HG02623 (cell line): ENCODE measurements around the gene CXXC1.
"Not testable (repeated sequence)": the region's sequence is repeated elsewhere in the genome, so short reads cannot be mapped to it uniquely, and the experiment has no call there.

ENCODE experiments used
- ATAC-seq: cut with Tn5 transposase; IDR thresholded peaks from one replicate; pipeline ENCODE4 v1.9.1; 2021; ENCODE audit warnings: moderate library complexity; ENCODE audit not compliant: unreplicated experiment

The CXXC1 gene

DNA sequence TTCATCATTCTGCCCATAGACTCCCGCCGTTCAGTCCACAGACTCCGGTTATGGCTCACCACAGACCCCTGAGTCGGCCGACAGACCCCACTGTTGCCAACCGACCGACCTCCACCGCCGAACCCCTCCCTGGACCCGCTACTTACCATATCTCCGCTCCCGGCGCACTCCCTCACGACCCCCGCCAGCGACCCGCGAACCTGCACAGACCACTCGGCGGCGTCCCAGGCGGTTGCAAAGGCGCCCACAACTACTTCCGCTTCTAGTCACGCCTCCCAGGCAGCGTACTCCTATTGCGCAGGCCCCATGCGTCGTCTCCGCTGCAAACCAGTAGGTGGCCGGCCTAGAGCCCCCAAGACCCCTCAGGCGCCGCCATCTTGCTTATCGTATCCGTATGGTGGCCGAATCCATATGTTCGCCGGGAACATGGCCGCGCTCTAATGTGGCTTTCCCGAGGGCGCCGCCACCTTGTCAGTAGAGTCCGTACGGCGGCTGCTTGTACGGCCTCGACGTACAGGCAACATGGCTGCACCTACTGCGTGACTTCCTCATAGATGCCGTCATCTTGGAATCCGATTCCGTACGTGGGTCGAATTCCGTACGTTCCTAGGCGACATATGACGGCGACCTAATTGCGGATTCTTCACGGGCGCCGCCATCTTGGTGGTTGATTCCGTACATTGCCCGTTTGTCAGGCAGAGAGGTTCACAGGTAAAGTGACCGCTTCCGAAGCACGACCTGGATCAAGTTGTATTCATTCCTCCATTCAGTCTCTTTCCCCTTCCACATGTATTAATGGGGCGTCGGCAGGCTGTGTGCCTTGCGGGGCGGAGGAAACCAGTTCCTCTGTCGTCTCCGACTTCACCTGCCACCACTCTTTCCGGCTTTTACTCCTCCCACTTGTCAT is at the start of gene CXXC1:
CXXC1 (minus strand) TSS at position 252 of the 907 bp plus-strand sequence; CDS start at position 149, 103 bp downstream.
- ATAC-seq = peak; percentile 89

DNA sequence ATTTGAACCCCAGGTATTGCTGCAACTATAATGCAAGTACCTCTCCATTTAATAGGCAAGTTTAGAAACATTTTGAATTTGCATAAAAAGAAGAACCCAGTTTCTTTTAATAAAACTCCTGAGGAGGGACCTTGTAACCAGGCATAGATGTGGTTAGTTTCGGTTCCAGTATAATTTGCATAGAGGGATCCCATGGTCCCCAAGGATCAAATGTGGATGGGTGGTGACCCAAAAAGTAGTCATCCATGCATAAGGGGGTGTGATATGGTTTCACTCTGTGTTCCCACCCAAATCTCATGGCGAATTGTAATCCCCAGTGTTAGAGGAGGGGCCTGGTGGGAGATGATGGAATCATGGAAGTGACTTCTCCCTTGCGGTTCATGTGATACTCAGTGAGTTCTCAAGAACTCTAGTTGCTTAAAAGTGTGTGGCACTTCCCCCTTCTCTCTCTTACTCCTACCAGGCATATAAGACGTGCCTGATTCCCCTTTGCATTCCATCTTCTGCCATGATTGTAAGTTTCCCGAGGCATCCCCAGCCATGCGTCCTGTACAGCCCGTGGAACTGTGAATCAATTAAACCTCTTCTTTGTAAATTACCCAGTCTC is 47.2 kb upstream of the CXXC1 start:
- peak; percentile 48 for ATAC-seq

DNA sequence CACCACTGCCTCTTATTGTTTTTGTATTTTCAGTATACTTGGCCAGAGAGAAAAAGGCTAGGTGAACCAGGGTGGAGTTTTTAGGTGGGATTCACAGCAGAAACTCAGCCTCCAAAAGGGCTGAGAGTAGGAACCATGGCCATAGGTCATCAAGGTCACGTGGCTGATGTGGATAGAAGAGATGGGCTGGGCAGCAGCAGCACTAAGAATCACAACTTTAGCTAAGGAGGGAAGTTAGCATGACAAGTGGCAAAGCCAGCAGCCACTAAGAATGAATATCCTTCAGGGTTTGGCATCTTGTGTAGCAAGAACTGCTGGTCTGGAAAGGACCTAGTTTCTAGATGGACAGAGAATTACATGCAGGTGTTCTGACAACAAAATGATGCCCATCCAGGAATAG is 44.2 kb upstream of the CXXC1 start:
- no peak for ATAC-seq

DNA sequence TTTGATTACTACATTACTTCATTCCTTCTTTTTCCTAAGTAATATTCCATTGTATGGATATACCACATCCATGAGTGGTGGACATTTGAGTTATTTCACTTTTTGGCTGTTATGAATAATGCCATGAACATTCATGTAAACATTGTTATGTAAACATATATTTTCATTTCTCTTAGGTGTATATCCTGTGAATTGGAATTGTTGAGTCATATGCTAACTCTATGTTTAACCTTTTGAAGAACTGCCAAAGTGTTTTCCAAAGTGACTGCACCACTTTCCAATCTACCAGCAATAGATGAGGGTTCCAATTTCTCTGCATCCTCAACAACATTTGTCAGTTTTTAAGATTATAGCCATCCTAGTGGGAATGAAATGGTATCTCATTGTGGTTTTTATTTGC is 42.7 kb upstream of the CXXC1 start:
- no peak for ATAC-seq

DNA sequence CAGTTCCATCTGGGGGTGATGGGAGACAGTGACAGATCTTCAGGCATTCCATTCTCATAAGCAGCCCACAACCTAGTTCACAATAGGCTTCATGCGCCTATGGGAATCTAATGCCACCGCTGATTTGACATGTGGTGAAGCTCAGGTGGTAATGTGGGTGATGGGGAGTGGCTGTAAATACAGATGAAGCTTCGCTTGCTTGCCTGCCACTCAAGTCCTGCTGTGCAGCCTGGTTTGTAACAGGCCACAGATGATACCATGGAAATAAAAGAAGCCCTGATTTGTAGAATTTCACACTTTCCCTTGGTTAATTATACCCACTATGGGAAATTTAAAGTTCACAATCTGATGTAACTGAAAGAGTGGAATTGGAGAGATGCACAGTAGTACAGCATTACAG is 40.5 kb upstream of the CXXC1 start:
- no peak for ATAC-seq

DNA sequence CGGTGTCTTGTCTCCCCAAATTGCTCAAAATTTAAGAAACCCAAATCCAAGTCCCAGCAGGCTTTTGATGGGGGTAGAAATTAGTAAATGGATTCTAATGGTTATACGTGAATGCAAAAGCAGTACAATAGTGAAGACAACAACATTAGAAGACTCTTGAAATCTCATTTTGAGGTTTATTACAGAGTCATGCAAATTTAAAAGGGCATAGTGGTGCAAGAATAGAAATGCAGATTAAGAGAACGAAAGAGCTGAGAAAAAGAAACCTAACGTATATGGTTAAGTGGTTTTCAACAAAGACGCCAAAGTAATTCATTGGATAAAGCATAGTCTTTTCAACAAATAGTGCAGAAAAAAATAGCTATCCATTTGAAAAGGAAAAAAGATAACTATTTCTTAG is 33.2 kb upstream of the CXXC1 start:
- peak; percentile 70 for ATAC-seq

DNA sequence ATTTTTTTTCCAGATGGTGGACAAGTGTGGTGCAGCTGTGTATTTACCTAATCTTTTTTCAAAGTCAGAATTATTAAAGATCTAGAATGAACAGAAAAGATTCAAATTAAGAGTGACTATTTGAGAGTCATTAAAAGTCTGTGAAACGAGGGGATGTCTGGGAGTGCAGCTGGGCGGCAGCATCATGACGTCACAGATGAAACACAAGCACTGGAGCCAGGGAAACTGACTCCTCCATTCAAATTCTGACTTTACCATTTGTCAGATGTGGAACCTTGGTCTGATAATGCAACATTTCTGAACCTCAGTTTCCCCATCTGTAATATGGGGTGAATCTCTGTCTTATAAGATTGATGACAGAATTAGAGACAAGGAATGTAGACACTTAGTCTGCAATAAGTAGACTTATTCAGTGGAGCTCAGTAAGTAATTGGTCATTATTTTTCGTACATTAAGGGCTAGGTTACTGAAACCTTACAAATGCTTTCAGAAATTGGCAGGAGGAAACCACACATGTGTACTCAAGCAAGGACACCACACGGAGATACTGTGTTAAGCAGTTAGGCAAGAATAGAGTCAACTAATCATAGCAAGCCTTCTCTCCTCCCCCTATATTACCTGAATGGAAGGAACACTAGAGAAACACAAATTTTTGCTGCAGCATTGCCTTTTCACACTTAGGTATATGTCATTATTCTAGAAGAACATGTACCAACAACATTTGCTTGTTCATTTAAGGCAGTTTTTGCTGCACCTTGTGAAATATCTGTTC is 27.8 kb upstream of the CXXC1 start:
- ATAC-seq = peak; percentile 71

DNA sequence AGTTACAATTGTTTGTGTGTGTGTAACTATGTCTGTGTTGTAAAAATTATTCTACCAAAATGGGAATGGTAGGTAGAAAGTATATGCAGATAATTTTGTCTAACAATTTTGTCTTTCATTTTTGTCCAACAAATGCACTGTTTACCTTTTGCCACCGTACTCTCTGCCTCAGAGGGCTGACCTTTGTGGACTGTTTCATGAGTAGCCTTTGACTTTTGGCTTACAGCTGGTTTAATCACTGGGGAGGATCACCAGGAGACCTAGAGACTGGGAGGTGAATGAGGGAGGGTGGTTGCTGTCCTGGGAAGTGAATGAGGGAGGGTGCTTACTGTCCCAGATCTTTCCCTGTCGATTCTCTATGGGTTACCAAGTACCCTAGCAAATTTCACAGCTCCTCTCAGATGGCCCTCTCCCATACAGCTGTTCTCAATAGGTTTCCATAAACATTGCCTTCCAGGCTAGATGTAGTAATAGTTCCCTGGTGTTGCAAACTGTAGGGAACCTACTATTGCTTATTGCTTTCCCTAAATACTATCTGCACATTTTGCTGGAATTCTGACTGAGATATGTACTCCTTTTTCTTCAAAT is 26.5 kb upstream of the CXXC1 start:
- ATAC-seq = no peak

DNA sequence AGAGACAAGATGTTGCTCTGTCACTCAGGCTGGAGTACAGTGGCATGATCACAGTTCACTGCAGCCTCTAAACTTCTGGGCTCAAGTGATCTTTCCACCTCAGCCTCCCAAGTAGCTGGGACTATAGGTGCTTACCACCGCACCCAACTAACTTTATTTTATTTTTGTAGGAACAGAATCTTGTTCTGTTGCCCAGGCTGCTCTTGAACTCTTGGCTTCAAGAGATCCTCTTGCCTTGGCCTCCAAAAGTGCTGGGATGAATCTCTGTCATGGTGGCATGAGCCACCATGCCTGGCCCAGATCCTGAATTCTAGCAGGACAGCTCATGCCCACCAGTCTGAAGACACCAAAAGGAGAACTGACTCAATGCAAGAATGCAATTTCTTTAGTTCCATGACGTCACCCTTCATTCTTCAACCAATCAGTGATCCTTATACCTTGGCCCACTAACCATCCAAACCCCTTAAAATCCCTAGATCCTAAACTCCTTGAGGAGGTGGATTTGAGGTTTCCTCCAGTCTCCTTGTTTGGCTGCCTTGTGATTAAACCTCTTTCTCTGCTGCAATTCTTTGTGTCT is 25.6 kb upstream of the CXXC1 start:
- peak; percentile 7 for ATAC-seq

DNA sequence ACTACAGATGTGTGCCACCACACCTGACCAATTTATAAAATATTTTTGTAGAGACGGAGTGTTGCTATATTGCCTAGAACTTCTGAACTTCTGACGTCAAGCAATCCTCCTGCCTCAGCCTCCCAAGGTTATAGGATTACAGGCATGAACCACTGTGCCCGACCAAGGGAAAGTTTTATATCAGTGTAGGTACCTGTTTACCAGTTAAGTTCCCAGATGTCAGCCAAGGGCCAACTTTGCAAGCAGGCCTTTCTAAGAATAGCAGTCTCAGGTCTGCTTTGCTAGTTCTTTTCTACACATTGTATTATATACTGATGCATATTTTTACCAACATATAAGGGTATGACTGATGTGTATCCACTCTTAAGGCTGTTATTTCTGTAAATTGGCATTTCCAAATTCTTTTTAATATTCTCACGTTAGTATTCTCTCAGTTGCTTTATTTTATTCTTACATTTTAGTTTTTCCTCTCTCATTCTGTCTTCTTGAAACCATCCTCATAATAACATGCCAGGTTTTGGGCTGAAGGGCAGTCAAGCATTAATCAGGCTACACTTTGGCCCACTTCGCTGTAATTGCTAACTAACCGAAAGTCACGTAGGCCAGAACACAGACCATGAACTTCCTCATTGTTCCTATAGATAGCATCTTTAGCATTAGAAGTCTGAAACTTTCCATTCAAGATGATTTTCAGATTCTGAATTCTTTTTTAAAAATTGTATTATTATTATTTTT is 25.0 kb upstream of the CXXC1 start:
- ATAC-seq = peak; percentile 66

DNA sequence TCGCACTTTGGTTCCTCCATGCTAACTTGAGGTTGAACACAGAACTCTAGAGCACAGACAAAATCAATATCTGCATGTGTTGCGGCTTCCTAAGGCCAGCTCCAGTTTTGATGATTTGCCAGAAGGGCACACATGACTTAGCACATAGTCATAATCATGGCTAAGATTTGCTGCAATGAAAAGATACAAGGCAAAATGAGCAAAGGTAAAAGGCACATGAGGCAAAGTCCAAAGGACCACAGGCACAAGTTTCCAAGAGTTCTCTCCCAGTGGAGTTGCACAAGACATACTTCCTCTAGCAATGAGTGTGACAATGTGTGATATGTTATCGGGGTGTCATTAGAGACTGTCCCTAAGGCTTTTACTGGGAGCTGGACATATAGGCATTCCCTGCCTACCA is 24.2 kb upstream of the CXXC1 start:
- ATAC-seq = no peak

DNA sequence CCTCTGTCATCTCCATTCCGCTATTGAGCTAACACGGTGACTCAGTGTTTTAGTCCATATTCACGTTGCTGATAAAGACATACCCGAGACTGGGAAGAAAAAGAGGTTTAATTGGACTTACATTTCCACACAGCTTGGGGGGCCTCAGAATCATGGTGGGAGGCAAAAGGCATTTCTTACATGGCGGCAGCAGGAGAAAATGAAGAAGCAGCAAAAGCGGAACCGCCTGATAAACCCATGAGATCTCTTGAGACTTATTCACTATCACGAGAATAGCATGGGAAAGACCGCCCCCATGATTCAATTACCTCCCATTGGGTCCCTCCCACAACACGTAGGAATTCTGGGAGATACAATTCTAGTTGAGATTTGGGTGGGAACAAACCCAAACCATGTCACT is 22.6 kb upstream of the CXXC1 start:
- no peak for ATAC-seq

DNA sequence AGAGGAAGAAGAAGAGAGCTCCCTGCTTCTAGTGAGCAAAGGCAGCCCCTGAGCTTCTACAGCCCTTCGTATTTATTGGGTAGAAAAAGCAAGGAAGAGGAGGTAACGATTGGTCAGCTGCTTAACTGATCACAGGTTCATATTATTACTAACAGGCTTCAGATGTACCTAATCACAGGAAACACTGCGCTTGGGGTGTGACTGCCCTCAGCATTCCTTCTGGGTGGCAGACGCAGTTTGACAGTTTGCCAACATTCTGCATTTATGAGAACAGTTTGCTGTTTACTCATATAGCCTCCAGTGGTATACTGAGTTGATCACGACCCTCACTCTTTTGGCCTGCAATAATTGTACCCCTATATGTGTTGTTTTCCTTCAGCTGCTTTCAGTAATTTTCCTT is 21.4 kb upstream of the CXXC1 start:
- not testable (repeated sequence) for ATAC-seq

DNA sequence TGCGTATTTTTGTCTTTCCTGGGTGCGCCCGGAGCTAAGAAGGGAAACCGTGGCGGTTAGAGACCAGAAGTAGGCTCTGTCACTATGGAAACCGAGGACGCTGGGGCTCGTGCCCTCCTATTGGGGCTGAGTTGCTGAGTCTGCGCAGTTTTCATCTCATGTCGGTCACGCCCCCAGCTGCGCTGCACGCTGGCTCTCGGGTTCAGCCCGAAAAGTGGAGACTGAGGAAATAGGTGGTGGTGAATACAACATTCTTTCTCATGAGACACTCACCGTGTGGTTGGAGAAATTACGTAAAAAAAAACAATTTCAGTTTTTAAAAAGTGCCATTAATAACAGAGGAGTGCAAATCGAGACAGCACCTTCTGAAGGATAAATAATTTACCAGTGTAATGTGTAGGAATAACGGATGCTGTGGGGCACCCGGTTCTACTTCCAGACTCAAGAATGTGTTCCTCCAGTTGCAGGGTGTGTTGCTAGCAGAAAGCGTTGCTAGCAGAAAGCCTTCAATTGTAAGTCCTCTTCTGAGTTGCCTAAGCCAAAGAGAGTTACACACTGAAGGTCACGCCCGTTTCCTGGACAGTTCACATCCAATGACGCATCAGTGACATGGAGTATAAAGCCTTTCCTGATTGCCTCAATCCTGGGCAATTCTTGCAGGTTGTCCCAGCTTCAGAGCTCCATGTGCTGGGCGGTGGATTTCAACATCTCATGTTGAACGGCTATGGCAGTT is 20.4 kb upstream of the CXXC1 start:
- peak; percentile 87 for ATAC-seq

DNA sequence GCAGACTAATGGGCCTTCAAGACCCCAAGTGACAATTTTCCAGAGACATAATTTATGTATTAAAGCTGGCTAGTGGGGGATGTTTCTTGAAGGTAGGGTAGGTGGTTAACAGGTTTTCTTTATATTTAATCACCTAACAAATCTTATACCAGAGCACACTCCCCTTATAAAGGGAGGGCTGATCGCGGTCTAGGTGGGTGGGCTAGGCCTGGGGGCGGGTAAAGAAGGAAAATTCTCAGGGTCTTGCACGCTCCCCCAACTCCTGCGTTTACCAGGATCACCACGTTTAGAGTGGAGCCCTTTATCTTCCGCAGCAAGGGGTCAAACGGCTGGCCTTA is 19.9 kb upstream of the CXXC1 start:
- no peak for ATAC-seq

DNA sequence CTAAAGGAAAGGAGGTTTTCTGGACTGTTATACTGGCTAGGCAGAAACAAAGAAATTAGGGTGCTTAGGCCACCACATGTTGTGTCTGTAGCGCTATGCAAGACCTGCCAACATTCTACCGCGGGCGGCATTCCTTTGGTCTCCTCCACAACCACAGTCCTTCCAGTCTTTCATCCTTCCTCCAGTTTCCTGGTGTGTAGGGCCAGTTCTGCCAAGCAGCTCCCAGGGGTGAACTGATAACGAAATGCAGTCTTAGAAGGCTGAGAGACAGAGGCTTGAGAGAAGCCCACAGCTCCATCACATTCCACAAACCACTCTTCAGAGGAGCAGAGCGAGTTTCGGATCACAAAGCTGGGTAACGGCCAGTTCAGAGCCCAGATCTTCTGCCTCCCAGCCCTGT is 19.5 kb upstream of the CXXC1 start:
- no peak for ATAC-seq

DNA sequence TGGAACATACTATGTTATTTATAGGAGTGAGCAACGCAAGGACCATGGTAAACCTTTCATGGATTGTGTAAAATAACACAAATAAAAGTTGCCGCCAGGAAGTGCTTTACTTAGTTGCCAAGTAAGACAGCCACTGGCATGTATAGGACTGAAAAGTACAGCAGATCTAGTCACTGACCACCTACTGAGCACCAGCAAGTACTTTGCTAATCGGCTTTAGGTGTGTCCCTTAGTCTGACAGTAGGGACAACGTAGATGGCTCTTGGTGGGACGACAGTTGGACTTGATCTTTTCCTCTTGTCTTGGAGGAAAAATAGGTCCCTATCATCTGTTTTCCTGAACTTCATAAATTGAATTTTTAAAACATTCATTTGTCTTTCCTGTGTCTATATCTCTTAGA is 13.6 kb upstream of the CXXC1 start:
- no peak for ATAC-seq

DNA sequence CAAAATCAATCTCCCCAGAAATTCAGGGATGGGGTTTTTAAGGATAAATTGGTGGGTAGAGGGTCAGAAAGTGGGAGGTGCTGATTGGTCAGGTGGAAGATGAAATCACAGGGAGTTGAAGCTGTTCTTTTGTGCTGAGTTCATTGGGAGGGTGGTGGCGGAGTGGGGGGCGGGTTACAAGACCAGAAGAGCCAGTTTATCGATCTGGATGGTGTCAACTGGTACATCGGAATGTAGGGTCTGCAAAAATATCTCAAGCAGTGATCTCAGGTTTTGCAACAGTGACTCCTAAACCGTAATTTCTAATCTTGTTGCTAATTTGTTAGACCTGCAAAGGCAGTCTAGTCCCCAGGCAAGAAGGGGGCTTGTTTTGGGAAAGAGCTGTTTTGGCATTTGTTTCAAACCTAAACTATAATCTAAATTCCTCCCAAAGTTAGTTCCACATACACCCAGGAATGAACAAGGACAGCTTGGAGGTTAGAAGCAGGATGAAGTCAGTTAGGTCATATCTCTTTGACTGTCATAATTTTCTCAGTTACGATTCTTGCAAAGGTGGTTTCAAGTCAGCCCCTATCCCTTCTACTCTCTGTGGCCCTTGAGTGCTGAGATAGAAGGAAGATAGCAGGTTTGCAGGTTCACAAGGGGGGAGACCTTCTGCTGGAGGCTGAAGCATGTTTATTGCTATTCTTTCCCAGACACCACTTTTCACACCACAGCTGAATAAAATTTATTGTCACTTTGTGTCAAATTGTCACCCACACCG is 12.3 kb upstream of the CXXC1 start:
- no peak for ATAC-seq
